ENCODE measurements around the gene PTS. TPM values are rescaled to one million over a fixed set of nuclear protein-coding genes. Genes with fewer than 3 reads are reported as not detected.

The PTS gene
- total RNA-seq, 4 donors from 2014 or later = 27.2 to 48.0 (median 39.3) TPM

DNA sequence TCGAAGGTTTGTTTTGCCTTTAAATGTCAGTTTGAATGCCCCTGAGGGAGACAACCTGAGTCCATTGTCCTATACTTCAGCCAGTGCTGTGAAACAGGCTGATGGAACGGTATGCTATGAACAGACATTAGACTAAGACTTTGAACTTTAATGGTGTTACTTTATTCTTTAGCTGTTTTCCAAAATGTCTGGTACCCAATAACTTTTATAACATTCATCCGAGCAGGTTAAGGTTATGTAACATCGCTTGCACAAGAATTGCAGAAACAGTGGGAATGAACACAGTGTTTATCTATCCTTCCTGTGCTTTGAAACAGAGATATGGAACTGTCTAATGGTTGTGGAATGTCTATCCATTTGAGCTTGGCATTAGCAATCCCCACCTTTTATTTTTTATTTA, 12.5 kb upstream of the PTS start:
- DNase-seq = no peak
- no peaks in the 10 kb centered on the region for H3K4me1 ChIP-seq
- 93 to 95% methylated on average over 4 of the region's 4 CpGs for WGBS, 2 donors
- H3K9me3 ChIP-seq = no peaks in the 10 kb centered on the region
- H3K4me3 ChIP-seq (replicated peaks in 1 of 3) = no peak overlapping the region
- H3K27me3 ChIP-seq = no peaks in the 10 kb centered on the region
- no peaks in the 10 kb centered on the region for H3K36me3 ChIP-seq
- H3K27ac ChIP-seq = no peak overlapping the region
- TF ChIP-seq POLR2A (IDR thresholded peaks at IDR 0.05) = no peak
- TF ChIP-seq, protein P1, sequence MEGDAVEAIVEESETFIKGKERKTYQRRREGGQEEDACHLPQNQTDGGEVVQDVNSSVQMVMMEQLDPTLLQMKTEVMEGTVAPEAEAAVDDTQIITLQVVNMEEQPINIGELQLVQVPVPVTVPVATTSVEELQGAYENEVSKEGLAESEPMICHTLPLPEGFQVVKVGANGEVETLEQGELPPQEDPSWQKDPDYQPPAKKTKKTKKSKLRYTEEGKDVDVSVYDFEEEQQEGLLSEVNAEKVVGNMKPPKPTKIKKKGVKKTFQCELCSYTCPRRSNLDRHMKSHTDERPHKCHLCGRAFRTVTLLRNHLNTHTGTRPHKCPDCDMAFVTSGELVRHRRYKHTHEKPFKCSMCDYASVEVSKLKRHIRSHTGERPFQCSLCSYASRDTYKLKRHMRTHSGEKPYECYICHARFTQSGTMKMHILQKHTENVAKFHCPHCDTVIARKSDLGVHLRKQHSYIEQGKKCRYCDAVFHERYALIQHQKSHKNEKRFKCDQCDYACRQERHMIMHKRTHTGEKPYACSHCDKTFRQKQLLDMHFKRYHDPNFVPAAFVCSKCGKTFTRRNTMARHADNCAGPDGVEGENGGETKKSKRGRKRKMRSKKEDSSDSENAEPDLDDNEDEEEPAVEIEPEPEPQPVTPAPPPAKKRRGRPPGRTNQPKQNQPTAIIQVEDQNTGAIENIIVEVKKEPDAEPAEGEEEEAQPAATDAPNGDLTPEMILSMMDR (IDR thresholded peaks at IDR 0.05) = no peak
- intact Hi-C loops (cut with DNase I) = no loop called here

DNA sequence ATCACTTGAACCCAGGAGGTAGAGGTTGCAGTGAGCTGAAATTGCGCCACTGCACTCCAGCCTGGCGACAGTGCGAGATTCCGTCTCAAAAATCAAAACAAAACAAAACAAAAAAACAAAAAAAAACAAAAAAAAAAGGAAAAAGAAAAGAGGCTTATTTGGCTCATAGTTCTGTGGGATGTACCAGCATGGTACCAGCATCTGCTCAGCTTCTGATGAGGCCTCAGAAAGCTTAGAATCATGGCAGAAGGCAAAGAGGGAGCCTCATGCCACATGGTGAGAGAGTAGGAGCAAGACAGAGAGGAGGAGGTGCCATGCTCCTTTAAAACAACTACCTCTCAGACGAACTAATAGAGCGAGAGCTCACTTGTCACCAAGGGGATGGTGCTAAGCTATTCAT, 10.6 kb upstream of the PTS start:
- DNase-seq = no peak
- 84 to 90% methylated on average over 6 of the region's 6 CpGs for WGBS, 2 donors
- Histone ChIP-seq H3K27ac (no peak overlapping the region), H3K4me1 (no peaks in the 10 kb centered on the region), H3K4me3 (replicated peaks in 1 of 3) (no peak overlapping the region), H3K9me3 (no peaks in the 10 kb centered on the region), H3K36me3 (no peaks in the 10 kb centered on the region), H3K27me3 (no peaks in the 10 kb centered on the region)
- intact Hi-C loops (cut with DNase I) = loop anchor here (5.0 kb wide), 1 partner anchor 1317 kb away; no protein-coding TSS in a partner anchor
- TF ChIP-seq POLR2A (IDR thresholded peaks at IDR 0.05) = no peak
- TF ChIP-seq, protein P1 (IDR thresholded peaks at IDR 0.05) = no peak

DNA sequence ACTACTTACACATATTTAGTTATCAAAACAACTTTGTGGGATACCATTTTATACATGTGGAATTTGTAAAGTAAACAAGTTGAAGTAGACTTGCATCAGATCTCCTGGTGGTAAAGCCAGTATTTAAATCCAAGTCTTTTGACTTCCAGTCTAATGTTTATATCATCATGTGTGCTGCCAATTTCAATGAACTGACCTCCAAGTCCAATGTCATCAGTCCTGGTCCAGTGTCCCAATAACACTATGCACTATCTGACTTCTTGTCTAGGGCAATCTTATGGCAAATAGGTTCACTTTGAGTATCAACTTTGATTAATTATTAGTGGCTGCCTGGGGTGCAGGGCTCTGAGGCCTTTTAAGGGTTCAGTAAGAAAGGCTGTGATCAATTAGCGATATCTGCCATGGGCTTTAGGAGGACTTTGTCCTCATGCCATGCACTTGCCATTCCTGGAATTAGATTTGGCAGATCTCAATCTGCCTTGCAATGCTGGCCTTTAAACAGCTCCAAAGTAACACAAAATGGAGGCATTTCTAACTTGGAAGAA, 9.6 kb upstream of the PTS start:
- Histone ChIP-seq H3K9me3 (no peaks in the 10 kb centered on the region), H3K4me3 (replicated peaks in 1 of 3) (no peak overlapping the region), H3K27ac (no peak overlapping the region), H3K27me3 (no peaks in the 10 kb centered on the region), H3K4me1 (peaks cover 0 to 7% of the 10 kb centered on the region in 2 donors), H3K36me3 (no peaks in the 10 kb centered on the region)
- intact Hi-C loops (cut with DNase I) = loop anchor here (5.0 kb wide), 1 partner anchor 1316 kb away; no protein-coding TSS in a partner anchor
- TF ChIP-seq POLR2A (IDR thresholded peaks at IDR 0.05) = no peak
- TF ChIP-seq, protein P1 (IDR thresholded peaks at IDR 0.05) = no peak
- WGBS, 2 donors = 95 to 100% methylated on average over 1 of the region's 1 CpG
- no peak for DNase-seq

DNA sequence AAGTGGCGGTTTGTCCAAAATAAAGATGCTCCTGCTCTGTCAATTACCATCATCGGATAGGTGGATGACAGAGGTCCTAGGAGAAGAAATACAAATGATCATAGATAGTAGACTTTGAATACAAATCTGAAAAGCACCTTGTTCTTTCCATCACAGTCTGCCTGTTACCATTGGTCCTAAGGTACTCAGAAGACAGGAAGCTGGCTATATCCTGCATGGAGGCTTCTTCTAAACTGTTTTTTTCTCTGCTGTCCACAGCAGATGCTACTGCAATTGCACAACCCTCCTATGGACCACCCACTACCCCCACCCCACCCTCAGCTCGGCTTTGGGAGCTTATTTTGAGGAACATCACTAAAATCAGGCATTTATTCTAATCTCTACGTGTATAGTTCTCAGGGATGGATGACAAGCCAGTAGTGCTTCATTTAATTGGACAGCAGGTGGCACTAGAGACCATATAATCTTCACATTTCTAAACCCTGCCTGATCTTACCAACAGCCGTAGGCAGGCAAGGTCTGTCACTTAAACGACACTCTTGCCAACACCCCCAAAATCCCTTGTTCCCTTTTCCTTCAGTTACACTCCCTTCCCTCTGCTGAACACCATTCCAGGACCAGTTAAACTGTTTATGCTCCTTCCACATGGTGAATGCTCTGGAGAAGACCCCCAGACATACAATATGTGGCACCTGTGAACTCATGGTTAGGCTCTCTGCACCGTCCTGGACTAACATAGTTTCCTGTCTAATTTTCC, 6.6 kb upstream of the PTS start:
- H3K4me1 ChIP-seq = peaks cover 0 to 12% of the 10 kb centered on the region in 2 donors
- intact Hi-C loops (cut with DNase I) = loop anchor here (2.0 to 5.0 kb wide), 2 partner anchors 61 to 1313 kb away; no protein-coding TSS in a partner anchor
- H3K27ac ChIP-seq = no peak overlapping the region
- 36 to 37% methylated on average over 7 of the region's 7 CpGs for WGBS, 2 donors
- H3K36me3 ChIP-seq = no peaks in the 10 kb centered on the region
- no peaks in the 10 kb centered on the region for H3K9me3 ChIP-seq
- peak; percentile 20 to 22 for DNase-seq
- H3K4me3 ChIP-seq (replicated peaks in 1 of 3) = no peak overlapping the region
- no peaks in the 10 kb centered on the region for H3K27me3 ChIP-seq
- no peak for TF ChIP-seq POLR2A (IDR thresholded peaks at IDR 0.05)
- TF ChIP-seq, protein P1 (IDR thresholded peaks at IDR 0.05) = peak; percentile 55 to 93 (median 74)

DNA sequence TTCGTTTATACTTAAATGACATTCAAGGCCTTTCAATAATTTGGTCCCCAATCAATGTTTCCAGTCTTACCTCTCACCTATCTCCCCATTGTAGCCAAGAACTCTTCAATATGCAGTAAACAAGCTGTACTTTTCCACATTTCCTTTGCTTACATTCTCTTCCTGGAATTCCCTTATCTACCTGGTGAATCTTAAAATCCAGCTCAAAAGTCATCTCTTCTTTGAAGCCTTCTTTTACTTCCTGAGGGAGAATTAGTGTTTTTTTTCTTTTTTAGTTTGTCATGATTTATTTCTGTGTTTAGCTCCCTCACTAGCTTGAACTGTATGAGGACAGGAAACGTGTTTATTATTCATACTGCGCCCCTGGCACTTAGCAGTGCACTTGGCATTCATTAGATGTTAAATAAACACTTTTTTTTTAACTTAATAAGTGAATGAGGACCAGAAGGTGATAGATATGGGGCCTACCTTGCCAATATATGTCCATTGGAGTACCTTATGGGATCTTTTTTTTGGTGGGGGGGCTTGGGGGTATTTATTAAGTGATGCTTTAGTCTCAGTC, 4.9 kb upstream of the PTS start:
- TF ChIP-seq POLR2A (IDR thresholded peaks at IDR 0.05) = no peak
- TF ChIP-seq, protein P1 (IDR thresholded peaks at IDR 0.05) = no peak
- no peak for DNase-seq
- intact Hi-C loops (cut with DNase I) = loop anchor here (2.0 kb wide), 1 partner anchor 59 kb away; no protein-coding TSS in a partner anchor
- Histone ChIP-seq H3K4me1 (peaks cover 0 to 12% of the 10 kb centered on the region in 2 donors), H3K36me3 (no peaks in the 10 kb centered on the region), H3K4me3 (replicated peaks in 1 of 3) (no peak overlapping the region), H3K9me3 (no peaks in the 10 kb centered on the region), H3K27ac (peak overlapping the region in 2 of 3 donors; percentile 19 to 28), H3K27me3 (no peaks in the 10 kb centered on the region)
- 47 to 58% methylated on average over 3 of the region's 3 CpGs for WGBS, 2 donors

Data from thyroid gland (tissue), 4 donors.